Breast epithelium (tissue), 4 donors: Measurements from ENCODE around the gene SAMD15. TPM values are rescaled to one million over a fixed set of nuclear protein-coding genes. Genes with fewer than 3 reads are reported as not detected.

Experiments
- DNase-seq, 2 donors: peaks; one replicate each; pipeline ENCODE4 v3.0.0-alpha.2; 2019; ENCODE audit warnings: low spot score in 2 of 2
- H3K27ac ChIP-seq, 2 donors: fragments of 200-600 bp; sonication (generic) in 1 of 2; one replicate each; pipeline ENCODE4 v1.5.1; 2016 to 2019; ENCODE audit warnings: mild to moderate bottlenecking in 1 of 2
- H3K27me3 ChIP-seq, 2 donors: fragments of 200-600 bp; sonication (generic) in 1 of 2; one replicate each; pipeline versions ENCODE4 v1.5.1 to v1.6.0; 2017 to 2019; ENCODE audit warnings: control low read depth in 1 of 2, mild to moderate bottlenecking in 1 of 2
- H3K36me3 ChIP-seq: fragments of 200-600 bp; one replicate; pipeline ENCODE4 v1.5.1; 2019
- H3K4me1 ChIP-seq, 2 donors: fragments of 200-600 bp; sonication (generic); one replicate each; pipeline ENCODE4 v1.5.1; 2016 to 2019; ENCODE audit warnings: control low read depth in 1 of 2
- H3K4me3 ChIP-seq, 3 donors: fragments of 200-600 bp; sonication (generic); 1 replicate in 2 of 3; 2 replicates in 1 of 3; pipeline ENCODE4 v1.5.1; 2016 to 2019; ENCODE audit warnings: mild to moderate bottlenecking in 3 of 3, moderate library complexity in 2 of 3
- H3K9me3 ChIP-seq, 2 donors: fragments of 200-600 bp; sonication (generic) in 1 of 2; one replicate each; pipeline ENCODE4 v1.5.1; 2016 to 2019; ENCODE audit warnings: control low read depth in 1 of 2
- CTCF ChIP-seq, 3 donors: fragments of 450-650 bp; IDR thresholded peaks; one replicate each; pipeline ENCODE4 v1.5.1; 2016 to 2017; ENCODE audit warnings: antibody characterized with exemption in 3 of 3, mild to moderate bottlenecking in 3 of 3, moderate library complexity in 3 of 3
- POLR2A ChIP-seq: fragments of 450-650 bp; IDR thresholded peaks from one replicate; pipeline ENCODE4 v1.6.1; 2016; ENCODE audit warnings: antibody characterized with exemption, mild to moderate bottlenecking, moderate library complexity
- POLR2AphosphoS5 ChIP-seq, 3 donors: sonication (generic); formaldehyde crosslinking; IDR thresholded peaks; one replicate each; pipeline ENCODE4 v1.6.1; 2017; ENCODE audit warnings: antibody characterized with exemption in 3 of 3
- intact Hi-C: fragments of 100-400 bp; cut with DNase I; formaldehyde crosslinking; loops from one replicate; pipeline ENCODE4 v1.15.1; 2023; ENCODE audit warnings: low total_unique reads
- total RNA-seq, 3 donors: library from RNA; depleted of rRNA; stranded (reverse); fragments of >200 nt; gene quantifications; one replicate each; pipeline ENCODE4 v1.1.0, GENCODE V29; 2016

SAMD15 gene
- total RNA-seq, 3 donors from 2014 or later = 0.32 to 4.2 (median 2.0) TPM

- TF ChIP-seq POLR2A = no peak
- TF ChIP-seq POLR2AphosphoS5 (IDR thresholded peaks at IDR 0.05) = no peak
- no peak for TF ChIP-seq CTCF (IDR thresholded peaks at IDR 0.05)
- H3K27ac ChIP-seq = no peak overlapping the region
- no peak overlapping the region for H3K4me3 ChIP-seq
- H3K9me3 ChIP-seq = no peaks in the 10 kb centered on the region
- DNase-seq = no peak
- H3K36me3 ChIP-seq = no peaks in the 10 kb centered on the region
- H3K4me1 ChIP-seq = no peaks in the 10 kb centered on the region
- H3K27me3 ChIP-seq = no peaks in the 10 kb centered on the region
- intact Hi-C loops = no loop called here
These were observed 21.4 kb upstream of the SAMD15 start for GRCh38 chr14:77355811-77356210.

DNA sequence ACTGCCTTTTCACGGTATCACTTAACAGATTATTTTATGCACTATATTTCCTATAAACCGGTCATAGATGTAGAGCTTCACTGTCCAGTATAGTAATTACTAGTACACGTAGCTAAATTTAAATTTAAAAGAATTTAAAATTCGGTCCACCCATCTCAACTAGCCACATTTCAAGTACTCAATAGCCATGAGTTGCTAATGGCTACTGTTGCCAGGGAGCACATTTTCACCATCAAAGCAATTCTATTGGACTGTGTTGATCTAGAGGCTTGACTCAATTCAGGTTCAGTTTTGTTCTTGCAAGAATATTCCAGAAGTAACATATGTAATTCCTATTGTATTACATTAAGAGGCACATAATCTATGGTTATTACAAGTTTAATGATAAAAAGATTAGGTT is 20.3 kb upstream of the SAMD15 start:
- Histone ChIP-seq H3K36me3 (no peaks in the 10 kb centered on the region), H3K27me3 (no peaks in the 10 kb centered on the region), H3K4me3 (no peak overlapping the region), H3K27ac (no peak overlapping the region), H3K9me3 (no peaks in the 10 kb centered on the region), H3K4me1 (no peaks in the 10 kb centered on the region)
- TF ChIP-seq POLR2A (no peak), POLR2AphosphoS5 (IDR thresholded peaks at IDR 0.05) (no peak), CTCF (IDR thresholded peaks at IDR 0.05) (no peak)
- intact Hi-C loops = no loop called here
- no peak for DNase-seq

- no peak for DNase-seq
- no peaks in the 10 kb centered on the region for H3K36me3 ChIP-seq
- TF ChIP-seq CTCF (IDR thresholded peaks at IDR 0.05) (no peak), POLR2A (no peak), POLR2AphosphoS5 (IDR thresholded peaks at IDR 0.05) (no peak)
- no peaks in the 10 kb centered on the region for H3K4me1 ChIP-seq
- H3K27me3 ChIP-seq = no peaks in the 10 kb centered on the region
- H3K4me3 ChIP-seq = no peak overlapping the region
- no peaks in the 10 kb centered on the region for H3K9me3 ChIP-seq
- no peak overlapping the region for H3K27ac ChIP-seq
- intact Hi-C loops = no loop called here
These were observed 17.6 kb upstream of the SAMD15 start for GRCh38 chr14:77359626-77360025.

- TF ChIP-seq CTCF (IDR thresholded peaks at IDR 0.05) (no peak), POLR2AphosphoS5 (IDR thresholded peaks at IDR 0.05) (no peak), POLR2A (no peak)
- no peaks in the 10 kb centered on the region for H3K27me3 ChIP-seq
These were observed 13.0 kb upstream of the SAMD15 start for GRCh38 chr14:77364146-77364545.

GRCh38 chr14:77369285-77369684 is 7.9 kb upstream of the SAMD15 start:
- Histone ChIP-seq H3K36me3 (no peaks in the 10 kb centered on the region), H3K4me1 (no peaks in the 10 kb centered on the region), H3K9me3 (no peaks in the 10 kb centered on the region), H3K27me3 (no peaks in the 10 kb centered on the region), H3K4me3 (no peak overlapping the region), H3K27ac (no peak overlapping the region)
- intact Hi-C loops = no loop called here
- TF ChIP-seq POLR2A (no peak), POLR2AphosphoS5 (IDR thresholded peaks at IDR 0.05) (no peak), CTCF (IDR thresholded peaks at IDR 0.05) (no peak)
- DNase-seq = no peak

More at GRCh38 chr14:77364146-77364545, 13.0 kb upstream of the SAMD15 start:
- intact Hi-C loops = no loop called here
- DNase-seq = no peak
- Histone ChIP-seq H3K9me3 (no peaks in the 10 kb centered on the region), H3K4me3 (no peak overlapping the region), H3K4me1 (no peaks in the 10 kb centered on the region), H3K36me3 (no peaks in the 10 kb centered on the region), H3K27ac (no peak overlapping the region)
